Measurements from ENCODE around the gene CCT3. TPM values are rescaled to one million over a fixed set of nuclear protein-coding genes. Genes with fewer than 3 reads are reported as not detected.
"Not testable (repeated sequence)": the region's sequence is repeated elsewhere in the genome, so short reads cannot be mapped to it uniquely, and the experiment has no call there.

Gene CCT3
- polyA plus RNA-seq, 5 donors = 255 to 338 (median 275) TPM

- DNase-seq = no peak
Observed at GRCh38 chr1:156337052-156337887, 822 bp downstream of the CCT3 start.

- DNase-seq = no peak
Observed at GRCh38 chr1:156336242-156336641, 1.9 kb downstream of the CCT3 start.

GRCh38 chr1:156323179-156323578 is 14.9 kb downstream of the CCT3 start:
- not testable (repeated sequence) for DNase-seq

GRCh38 chr1:156320560-156320959 is 17.5 kb downstream of the CCT3 start:
- DNase-seq = no peak

- no peak for DNase-seq
Observed at GRCh38 chr1:156319664-156320063, 18.4 kb downstream of the CCT3 start.

GRCh38 chr1:156316909-156317308 is 21.2 kb downstream of the CCT3 start:
- no peak for DNase-seq

GRCh38 chr1:156310962-156311361 is 27.1 kb downstream of the CCT3 start:
- DNase-seq = no peak

- no peak for DNase-seq
Observed at GRCh38 chr1:156308078-156308477, 30.0 kb downstream of the CCT3 start.

- DNase-seq = no peak
Observed at GRCh38 chr1:156305215-156305614, 32.9 kb downstream of the CCT3 start.

GRCh38 chr1:156303241-156303640 is 34.9 kb downstream of the CCT3 start:
- no peak for DNase-seq

GRCh38 chr1:156298852-156299357 is 39.2 kb downstream of the CCT3 start, which contains the start of gene VHLL:
Gene VHLL (minus strand): TSS chr1:156299307. CDS start chr1:156299189, 118 bp downstream.
- DNase-seq = no peak

- peak; percentile 58 to 74 for DNase-seq
Observed at GRCh38 chr1:156295391-156295947, 42.6 kb downstream of the CCT3 start, which contains the start of gene GLMP. Gene GLMP (minus strand): TSS chr1:156295679. CDS start chr1:156295645, 34 bp downstream.

- no peak for DNase-seq
Observed at GRCh38 chr1:156293895-156294294, 44.2 kb downstream of the CCT3 start.

- DNase-seq = no peak
Observed at GRCh38 chr1:156293098-156293434, 45.0 kb downstream of the CCT3 start.

GRCh38 chr1:156291226-156292061 is 46.6 kb downstream of the CCT3 start:
- DNase-seq = peak; percentile 63 to 71

- DNase-seq = no peak
Observed at GRCh38 chr1:156289857-156290256, 48.2 kb downstream of the CCT3 start.

- no peak for DNase-seq
Observed at GRCh38 chr1:156286061-156286460, 52.0 kb downstream of the CCT3 start.

GRCh38 chr1:156285437-156285836 is 52.7 kb downstream of the CCT3 start:
- no peak for DNase-seq

GRCh38 chr1:156284757-156285156 is 53.3 kb downstream of the CCT3 start:
- no peak for DNase-seq

GRCh38 chr1:156284112-156284511 is 54.0 kb downstream of the CCT3 start, which contains the start of gene TMEM79:
Gene TMEM79 (plus strand): TSS chr1:156284325. CDS start chr1:156285227, 902 bp downstream.
- DNase-seq = no peak

- no peak for DNase-seq
Observed at GRCh38 chr1:156283521-156283920, 54.6 kb downstream of the CCT3 start.
